HG03520 (cell line): ENCODE data around the gene AKAP13.
"Not testable (repeated sequence)": the region's sequence is repeated elsewhere in the genome, so short reads cannot be mapped to it uniquely, and the experiment has no call there.

Experiments used
- ATAC-seq: cut with Tn5 transposase; IDR thresholded peaks from one replicate; pipeline ENCODE4 v1.9.1; 2021; ENCODE audit warnings: mild to moderate bottlenecking, moderate library complexity; ENCODE audit not compliant: unreplicated experiment

The AKAP13 gene

DNA sequence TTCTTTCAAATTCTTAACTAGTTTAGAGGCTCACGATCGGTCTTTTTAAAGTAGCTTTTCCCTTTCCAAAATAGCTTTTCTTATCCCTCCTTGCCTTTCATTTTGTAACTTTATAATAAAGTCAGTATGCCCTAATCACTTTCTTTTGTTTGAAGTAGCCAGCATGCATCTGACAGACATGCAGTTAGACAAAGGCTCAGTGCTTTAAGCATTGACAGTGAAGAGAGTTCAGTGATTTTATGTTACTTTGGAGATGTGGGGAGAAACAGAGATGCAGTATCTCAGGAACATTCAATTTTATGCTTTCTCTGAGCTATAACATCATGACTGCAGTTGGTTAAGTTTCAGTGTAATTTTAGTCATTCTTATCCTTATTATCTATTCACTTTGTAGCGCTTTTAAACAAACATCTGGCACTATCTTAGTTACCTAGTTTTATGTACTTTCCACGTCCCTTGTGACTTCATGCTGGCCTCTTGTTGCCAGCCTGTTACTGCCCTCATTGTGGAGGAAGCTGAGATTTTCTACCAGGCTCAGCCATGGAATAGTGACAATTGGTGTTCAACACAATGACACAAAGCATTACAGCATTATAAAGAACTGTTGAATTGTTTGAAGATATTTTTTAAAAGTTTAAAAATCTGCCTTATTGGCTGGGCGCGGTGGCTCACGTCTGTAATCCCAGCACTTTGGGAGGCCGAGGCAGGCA, 90.3 kb downstream of the AKAP13 start:
- no peak for ATAC-seq

DNA sequence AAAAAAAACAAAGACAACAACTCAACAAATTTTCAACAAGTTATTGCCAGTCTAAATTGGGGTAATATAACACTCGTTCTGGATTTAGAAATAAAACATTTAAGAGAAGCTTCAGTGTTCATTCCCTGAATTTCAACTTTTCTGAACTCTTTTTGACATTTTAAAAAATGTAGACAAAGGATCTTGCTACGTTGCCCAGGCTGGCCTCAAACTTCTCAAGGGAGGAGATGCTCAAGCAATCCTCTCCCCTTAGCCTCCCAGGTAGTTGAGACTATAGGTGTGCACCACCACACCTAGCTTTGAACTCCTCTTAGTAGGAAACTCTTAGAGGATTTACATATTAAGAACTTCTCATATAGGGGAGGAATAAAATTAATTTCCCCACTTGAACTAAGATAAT, 91.9 kb downstream of the AKAP13 start:
- ATAC-seq = no peak

DNA sequence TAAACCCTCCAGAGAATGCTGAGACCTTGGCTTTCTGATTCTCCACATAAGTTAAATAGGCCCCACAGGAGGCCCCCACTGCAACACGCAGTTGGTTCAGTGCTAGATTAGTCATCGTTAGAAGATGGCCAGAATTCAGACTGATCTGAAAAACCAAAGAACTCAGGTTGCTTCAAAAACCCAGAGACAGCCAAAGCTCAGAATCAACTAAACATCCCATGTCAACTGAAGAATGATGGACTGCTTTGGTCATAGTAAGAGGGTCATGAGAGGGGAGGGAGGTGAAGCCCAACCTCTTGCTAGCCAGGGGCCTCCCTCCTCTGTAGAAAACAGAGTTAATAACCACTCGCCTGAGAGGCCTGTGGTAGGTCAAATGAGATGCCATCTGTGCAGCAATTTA, 93.1 kb downstream of the AKAP13 start:
- ATAC-seq = no peak

DNA sequence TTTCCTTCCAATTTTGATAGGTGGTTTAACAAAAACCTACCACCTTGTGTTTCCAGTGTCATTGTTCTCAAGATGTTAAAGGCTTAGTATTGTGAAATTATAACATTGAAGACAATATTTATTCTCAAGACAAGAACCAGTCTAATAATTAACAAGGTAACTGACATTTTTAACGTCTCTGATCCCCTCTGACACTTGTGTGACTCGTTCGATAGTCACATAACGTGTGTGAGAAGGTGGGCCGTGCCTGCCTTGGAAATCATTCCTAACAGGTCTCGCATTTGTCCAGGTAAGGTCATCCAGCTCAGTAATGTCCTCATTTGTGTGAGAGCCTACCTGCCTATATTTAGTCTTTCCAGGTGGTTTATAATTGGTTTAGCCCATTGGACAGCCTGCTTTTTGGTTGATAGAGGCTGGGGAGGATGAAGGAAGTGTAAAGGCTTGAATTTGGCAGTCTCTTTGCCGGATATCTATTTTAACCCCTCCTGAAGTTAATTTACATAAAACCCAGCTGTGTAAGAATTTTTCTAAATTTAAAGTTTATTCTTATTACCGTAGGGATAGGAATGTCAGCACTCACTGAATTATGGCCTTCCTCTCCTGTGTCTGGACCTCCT, 94.4 kb downstream of the AKAP13 start:
- peak; percentile 28 for ATAC-seq

DNA sequence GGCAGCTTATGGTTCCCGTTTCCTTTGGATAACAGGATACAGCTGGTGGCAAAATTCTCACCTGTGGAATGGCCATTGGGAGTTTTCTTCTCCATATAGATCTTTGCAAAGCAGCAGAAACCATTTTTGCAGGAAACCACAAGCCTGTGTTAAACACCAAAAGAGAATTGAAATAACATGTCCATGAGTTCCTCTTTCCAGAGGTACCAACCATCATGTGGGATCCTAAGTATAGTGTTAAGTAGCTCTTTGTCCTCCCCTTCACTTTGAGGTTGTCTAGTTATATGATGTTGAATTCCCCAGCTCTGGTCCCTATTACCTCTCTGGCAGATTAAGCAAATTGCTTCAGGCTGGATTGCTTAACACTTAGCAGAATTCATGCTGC, 94.9 kb downstream of the AKAP13 start:
- peak; percentile 39 for ATAC-seq

DNA sequence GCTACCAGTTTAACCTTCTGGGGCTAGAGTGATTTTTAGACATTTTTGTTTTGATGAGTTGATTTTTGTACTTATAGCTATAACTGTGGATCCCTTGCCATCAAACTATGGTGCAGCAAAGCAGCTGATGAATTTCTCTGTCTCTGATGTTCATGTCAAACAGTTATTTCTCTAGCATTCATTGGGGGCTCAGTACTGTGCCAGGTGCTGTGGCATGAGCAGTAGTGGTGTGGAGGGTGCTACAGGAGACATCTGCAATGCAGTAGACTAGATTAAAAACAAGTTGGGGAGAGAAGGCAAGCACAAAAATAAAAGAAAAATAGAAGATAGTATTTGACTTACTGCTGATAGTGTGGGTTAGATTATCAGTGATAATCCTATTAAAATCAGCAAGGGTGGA, 95.3 kb downstream of the AKAP13 start:
- no peak for ATAC-seq

DNA sequence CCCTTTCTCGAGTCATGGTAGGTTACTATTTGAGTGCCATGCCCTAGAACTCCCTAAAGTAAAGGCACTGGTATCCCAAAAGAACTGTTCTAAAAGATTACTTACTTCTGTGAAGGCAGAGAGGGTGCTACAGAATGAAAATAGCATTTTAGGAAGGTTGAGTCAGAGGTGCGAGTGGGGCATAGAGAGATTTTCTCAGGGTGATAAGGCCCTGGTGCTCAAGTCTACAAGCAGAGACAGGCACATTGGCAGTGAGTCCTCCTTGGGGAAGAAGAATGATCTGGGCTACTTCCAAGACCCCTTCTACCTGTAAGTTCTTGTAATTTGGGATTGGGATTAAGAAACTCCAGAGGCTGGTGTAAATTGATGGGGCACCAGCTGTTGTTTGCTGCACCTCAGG, 96.7 kb downstream of the AKAP13 start:
- no peak for ATAC-seq

DNA sequence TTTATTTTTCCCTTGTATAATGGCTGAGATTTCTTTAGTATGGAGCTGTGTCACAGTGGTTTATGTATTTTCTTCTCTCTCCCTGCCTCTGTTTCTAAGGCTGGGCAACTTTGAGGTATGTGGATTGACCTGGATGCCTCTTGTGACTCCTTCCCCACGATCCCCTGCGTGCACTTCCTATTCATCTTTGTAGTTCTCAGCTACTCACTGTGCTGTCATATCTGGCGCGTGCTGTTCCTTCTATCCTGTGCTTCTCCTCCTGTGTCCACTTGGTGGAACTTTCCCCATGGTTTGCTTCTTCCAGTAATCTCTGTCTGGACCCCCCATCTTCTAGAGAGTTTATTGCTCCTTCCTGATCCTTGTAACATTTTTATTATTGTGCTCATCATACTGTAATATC, 97.3 kb downstream of the AKAP13 start:
- ATAC-seq = no peak

DNA sequence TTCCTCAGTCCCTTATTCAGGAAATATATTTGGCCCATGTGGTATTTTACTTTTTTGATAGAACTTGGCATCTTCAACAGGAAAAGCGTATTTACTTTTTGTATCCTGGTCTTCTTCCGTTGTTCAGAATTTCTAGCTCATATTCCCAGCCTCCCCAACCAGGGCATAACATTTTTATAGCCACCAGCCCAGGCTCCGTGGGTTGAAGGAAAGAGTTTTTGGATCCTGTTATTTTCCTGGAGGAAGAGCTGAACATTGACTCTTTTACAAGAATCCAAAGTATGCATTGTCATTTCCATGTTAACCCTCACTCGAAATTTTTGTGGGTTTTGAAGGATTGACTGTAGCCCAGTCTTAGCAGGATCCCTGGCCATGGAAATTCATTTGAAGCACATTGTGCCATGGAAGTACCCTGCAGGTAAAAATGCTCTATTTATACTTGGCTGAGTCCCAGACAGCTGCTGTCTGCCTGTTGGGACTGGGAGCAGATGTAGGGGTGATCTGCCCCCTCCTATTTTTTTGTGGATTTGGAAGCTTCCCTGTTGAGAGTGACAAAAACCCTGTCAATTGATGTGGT, 98.8 kb downstream of the AKAP13 start:
- no peak for ATAC-seq

DNA sequence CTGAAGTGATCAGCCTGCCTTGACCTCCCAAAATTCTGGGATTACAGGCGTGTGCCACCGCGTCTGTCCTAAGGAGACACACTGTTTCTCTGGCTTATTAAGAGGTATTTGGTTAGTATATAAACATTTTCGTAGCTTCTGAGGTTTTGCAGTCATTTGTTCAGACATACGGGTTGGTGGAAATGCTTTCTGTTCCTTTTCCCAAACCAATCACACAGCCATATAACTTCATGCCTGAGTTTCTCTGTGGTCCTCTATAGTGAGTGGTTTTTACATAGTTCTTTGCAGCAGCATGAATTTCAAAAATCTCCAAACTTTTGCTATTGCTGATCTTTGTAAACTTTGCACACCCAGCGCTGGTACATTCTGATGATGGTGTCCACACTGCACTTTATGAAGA, 100.5 kb downstream of the AKAP13 start:
- ATAC-seq = no peak

DNA sequence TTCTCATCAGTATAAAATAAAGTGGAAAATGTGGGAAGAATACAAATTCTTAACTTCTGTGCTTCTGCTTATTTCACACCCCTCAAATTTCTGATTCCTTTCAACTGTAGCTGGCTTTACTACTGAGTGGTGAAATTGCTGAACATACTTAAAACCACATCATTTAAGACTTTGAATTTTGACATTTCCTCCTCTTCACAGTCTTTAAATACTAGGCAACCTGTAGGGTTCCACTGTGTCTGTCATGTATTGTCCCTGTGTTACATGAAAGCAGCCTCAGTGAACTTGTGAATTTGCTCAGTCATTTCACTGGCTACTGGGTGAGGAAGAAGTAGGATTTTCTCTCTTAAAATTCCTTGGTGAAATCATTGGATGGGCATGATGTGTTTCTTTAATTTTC, 101.1 kb downstream of the AKAP13 start:
- ATAC-seq = not testable (repeated sequence)

DNA sequence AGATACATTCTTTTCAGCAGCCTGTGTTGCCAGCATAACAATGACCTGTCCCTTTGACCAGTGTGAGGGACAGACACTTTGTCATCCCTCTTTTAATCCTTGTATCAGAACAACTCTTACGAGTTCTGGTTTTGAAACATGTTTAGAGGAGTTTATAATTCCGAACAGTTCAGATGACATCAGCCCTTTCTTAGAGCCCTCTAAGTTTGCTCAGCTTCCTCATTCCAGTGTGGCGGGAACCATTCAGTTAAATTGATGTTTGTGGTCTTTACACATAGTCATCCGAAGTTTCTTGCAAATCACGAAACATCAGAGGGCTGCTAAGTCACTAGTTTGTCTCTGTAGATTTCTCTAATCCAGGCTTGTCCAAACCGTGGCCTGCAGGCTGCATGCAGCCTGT, 102.5 kb downstream of the AKAP13 start:
- ATAC-seq = no peak

DNA sequence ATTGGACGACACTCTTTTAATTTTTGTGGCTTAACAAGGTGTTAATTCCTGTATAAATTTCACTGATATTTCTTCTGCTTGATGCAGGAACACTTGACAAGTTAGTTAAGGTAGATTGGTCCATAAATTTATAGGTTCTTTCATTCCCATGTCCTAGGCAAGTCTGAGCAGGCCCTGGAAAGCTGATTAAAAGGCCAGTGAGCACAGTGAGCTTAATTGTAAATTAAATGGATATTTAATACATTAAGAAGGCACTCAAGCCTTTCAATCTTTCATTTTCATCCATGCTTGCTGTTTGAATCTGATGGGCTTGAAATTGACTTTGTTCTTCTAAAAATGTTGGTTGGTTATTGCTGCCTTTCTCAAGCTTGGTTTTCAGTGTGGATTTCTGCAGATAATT, 103.6 kb downstream of the AKAP13 start:
- ATAC-seq = not testable (repeated sequence)

DNA sequence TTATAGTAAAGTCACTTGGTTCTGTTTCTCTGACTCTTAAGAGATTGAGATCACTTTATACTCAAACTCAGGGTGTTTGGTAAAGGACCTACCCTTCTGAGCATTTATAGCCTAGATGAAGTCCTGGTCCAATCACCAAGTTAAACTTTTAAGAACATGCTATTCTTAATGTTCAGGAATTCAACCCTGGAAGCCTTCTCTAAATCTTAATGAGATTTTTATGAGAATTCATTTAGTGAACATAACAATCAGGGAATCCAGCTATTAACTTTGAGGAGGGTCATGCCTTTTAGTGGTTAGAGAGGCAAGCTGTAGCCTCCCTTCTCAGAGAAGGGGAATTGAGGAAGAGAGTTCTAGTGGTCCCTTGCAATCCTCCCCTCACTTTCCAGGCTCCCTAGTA, 104.5 kb downstream of the AKAP13 start:
- ATAC-seq = not testable (repeated sequence)

DNA sequence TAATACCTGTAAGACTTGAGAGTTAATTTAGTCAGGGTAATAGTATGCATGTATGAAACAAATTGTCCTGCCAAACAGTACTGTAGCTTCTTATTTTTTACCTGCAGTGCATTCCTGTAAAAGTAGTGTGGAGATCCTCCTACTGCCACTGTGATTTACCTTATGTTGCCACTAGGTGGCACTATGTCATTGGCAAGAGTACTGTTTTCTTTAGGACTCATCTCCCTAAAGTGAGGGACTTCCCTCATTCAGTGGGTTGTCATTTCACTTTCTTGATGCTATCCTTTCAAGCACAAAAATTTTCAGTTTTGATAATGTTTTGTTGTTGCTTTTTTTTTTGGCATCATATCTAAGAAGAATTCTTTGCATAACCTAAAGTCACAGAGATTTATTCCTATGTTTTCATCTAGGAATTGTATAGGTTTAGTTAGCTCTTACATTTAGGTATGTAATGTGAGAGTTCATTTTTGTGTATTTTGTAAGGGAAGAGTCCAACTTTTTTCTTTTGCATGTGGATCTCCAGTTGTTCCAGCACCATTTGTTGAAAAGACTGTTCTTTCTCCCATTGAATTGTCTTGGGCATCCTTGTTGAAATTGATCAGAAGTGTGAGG, 105.7 kb downstream of the AKAP13 start:
- ATAC-seq = no peak

DNA sequence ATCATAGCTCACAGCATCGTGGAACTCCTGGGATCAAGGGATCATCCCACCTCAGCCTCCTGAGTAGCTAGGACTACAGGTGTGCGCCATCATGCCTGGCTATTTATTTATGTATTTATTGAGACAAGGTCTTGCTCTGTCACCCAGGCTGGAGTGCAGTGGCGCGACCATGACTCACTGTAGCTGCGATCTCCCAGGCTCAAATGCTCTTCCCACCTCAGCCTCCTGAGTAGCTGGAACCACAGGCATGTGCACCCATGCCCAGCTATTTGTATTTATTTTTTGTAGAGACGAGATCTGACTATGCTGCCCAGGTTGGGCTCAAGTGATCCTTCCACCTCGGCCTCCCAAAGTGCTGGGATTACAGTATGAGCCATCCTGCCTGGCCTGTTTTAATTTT, 107.4 kb downstream of the AKAP13 start:
- not testable (repeated sequence) for ATAC-seq

DNA sequence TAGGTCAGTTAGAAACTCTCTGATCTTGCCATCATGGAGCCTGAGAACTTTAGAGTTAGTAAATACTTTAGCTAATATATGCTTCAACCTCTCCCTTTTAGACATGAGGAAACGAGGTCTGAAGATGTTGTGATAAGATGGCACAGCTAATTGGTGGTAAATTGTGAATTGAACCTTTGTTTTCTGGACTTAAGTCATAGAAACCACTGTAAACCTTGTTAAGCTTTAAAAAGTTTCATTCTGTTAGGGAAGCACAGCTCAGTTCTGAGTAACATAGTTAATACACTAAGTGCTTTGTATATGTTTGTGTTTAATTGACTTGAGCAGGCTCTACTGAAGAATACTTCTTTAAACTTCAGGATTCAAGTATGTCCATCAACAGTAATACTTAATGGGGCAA, 108.6 kb downstream of the AKAP13 start:
- no peak for ATAC-seq

DNA sequence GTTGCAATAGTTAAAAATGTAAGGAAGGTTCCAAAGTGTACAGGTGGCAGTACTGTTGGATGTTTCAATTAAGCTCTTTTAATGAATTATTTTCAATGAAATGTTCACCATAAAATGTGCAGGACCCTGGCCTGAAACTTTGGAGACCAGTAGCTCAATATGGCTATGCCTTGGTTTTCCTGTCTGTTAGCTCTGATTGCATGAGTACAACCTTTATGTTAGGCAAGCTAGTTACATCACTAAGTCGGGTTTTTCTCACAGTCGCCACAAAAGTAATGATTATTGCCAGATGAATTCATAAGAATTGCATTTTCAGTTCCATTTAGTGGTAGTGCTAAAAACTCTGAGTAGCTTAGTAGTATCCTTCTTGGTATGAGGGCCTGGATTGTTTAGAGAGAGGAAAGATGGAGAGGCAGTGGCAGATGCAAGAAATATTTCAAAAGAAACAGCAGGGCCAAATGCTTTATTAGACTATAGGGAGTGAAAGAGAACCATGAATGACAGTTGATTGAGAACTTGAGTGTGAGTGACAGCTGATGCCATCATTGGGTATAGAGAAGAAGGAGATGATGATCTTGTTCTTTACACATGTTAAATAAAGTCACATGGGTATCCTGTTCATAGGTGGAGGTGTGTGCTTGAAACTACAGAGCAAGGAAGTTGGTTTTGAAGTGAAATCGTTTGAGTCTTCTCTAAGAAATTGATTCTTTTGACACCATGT, 109.5 kb downstream of the AKAP13 start:
- ATAC-seq = no peak

DNA sequence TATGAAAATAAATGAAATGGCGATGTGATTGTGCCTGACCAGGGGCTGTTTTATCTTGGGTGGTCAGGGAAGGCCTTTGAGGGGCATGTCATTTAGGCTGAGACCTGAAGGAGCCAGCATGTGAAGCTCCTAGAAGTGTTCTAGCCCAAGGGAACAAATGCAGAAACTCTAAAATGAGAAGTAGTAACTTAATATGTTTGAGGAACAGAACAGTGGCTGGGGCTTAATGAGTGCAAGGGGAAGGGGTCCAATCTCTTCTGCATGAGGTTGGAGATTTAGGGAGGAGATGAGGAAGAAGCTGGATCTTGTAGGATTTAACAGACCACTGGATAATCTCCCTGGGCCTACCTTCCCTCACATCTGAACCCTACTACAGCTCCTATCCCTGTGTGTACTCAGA, 110.5 kb downstream of the AKAP13 start:
- no peak for ATAC-seq

DNA sequence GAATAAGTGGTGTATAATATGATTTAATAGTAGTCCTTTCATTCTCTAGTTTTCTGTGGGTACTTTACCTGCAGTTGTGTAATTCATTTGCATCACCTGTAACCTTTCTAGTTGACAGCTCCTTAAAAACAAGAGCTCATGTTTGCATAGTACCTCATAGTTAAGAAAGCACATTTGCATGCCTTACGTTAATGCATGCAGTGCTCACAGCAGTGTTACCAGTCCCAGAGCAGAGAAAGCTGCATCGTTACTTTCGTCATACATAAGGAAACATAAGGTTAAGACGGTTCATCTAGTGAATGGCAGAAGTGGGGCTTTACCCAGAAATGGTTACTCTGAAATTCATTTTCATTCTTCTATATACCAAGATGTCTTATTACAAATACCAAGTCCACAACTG, 111.3 kb downstream of the AKAP13 start:
- no peak for ATAC-seq

DNA sequence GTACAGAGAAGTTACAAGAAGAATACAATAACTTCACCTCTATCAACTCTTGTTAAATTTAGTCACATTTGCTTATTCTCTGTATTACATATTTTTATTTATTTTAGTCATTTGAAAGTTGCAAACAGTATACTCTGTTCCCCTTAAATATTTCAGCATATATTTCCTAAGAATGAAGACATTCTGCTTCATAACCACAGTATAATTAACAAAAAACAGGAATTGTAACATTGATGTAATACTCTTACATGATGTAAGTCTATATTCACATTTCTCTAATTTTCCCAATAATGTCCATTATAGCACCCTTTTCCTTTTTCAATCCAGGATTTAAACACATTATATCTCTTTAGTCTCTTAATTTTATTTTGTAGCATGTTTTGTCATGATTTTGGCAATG, 112.0 kb downstream of the AKAP13 start:
- no peak for ATAC-seq

DNA sequence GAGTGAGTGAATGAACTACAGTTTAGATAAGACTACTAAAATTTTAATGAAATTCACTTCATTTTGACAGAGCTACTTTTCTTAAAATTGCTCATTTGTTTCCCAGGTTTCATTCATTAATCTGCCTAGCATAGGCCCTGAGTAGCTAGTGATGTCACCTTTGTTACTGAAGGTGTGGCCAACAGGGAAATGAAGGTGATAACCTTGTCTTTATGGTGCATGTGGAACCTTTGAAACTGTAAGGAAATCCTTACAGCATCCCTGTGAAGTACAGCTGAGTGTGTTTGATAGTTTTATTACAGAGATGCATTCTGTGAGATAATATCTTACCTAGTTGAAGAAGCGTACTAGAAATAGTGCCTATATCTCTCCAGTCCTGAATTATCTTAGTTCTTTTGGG, 112.9 kb downstream of the AKAP13 start:
- no peak for ATAC-seq
